ENCODE results near the gene RGL1.
A peak's percentile ranks its signal among the peaks of the same experiment; 100 is the strongest.

RGL1 gene

DNA sequence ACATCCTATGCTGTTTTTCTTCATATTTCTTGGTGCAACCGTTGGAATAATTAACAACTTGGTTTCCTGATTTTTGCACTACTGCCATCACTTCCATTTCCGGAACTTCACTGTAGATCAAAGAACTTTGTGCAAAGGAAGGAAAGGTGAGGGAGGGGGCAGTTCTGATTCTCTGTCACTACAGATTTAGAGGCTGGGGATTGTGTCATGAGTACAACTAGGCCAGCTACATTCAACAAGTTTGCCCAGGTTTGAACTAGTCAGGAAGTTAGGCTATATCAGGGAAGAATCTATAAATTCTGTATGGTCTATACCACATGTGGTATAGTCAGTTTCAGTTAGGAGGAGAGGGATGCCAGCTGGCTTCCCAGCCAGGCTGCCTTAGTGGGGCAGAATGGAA, 84.2 kb downstream of the RGL1 start:
- DNase-seq (ENCODE audit: low read depth) = no peak
- no peak overlapping the region for H3K4me3 ChIP-seq (ENCODE audit: low read depth, low read length)
- TF ChIP-seq, protein P1, sequence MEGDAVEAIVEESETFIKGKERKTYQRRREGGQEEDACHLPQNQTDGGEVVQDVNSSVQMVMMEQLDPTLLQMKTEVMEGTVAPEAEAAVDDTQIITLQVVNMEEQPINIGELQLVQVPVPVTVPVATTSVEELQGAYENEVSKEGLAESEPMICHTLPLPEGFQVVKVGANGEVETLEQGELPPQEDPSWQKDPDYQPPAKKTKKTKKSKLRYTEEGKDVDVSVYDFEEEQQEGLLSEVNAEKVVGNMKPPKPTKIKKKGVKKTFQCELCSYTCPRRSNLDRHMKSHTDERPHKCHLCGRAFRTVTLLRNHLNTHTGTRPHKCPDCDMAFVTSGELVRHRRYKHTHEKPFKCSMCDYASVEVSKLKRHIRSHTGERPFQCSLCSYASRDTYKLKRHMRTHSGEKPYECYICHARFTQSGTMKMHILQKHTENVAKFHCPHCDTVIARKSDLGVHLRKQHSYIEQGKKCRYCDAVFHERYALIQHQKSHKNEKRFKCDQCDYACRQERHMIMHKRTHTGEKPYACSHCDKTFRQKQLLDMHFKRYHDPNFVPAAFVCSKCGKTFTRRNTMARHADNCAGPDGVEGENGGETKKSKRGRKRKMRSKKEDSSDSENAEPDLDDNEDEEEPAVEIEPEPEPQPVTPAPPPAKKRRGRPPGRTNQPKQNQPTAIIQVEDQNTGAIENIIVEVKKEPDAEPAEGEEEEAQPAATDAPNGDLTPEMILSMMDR (IDR thresholded peaks at IDR 0.05; ENCODE audit: insufficient read depth, low read depth, low read length, missing control alignments) = no peak

GRCh38 chr1:183891158-183891856, 86.4 kb downstream of the RGL1 start:
- peak; percentile 45 for DNase-seq (ENCODE audit: low read depth)
- H3K4me3 ChIP-seq (ENCODE audit: low read depth, low read length) = no peak overlapping the region
- TF ChIP-seq, protein P1 (IDR thresholded peaks at IDR 0.05; ENCODE audit: insufficient read depth, low read depth, low read length, missing control alignments) = no peak

DNA sequence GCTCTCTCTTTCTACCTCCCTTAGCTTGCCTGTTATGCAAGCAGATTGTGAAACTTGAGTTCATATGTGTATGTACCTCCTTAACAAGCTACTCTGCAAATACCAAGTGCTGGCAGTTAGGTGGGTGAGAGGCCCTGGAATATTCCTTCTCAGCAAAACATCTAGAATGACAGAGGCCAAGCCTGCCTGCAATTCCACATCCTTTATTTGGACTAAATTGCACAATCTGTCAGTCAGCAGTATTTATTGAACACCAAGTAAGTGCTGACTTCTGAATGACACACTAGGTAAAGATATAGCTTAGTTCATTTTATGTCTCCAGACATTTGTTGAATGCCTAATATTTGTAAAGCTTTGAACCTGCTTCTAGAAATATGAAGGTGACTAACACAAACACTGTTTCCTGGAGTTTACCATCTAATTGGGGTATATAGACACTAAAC, 87.5 kb downstream of the RGL1 start:
- no peak for DNase-seq (ENCODE audit: low read depth)
- TF ChIP-seq, protein P1 (IDR thresholded peaks at IDR 0.05; ENCODE audit: insufficient read depth, low read depth, low read length, missing control alignments) = no peak
- no peak overlapping the region for H3K4me3 ChIP-seq (ENCODE audit: low read depth, low read length)

DNA sequence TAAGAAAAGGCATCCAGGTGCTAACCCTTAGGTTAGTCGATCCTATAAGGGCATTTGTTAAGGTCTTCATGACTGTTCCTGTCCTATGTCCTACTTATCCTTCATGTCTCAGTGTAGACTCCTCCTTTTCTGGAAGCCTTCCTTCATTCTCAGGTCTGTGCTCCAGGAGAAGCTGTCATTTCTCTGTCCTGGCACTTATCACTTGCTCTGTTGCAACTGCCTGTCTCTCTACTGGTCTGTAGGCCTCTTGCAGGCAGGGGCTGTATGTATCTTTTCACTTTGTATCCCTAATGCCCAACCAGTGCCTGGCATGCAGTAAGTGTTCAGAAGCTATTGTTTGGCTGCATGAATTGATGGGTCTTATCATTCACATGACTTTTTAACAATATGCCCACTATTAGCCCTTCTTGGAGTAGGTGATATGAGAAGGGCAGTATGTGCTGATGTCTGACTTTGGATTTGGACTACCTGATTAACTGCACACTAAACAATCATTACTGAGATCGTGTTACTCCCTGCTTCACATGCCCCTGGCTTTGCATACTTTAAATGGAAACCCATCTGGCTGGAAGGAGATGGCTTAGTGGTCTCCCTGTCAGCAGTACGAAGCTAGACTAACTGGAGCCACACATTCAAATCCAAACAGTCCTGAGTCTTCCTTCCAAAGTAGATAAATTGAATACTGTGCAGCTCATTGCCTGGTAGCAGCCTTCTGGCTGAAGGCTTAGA, 88.8 kb downstream of the RGL1 start:
- DNase-seq (ENCODE audit: low read depth) = no peak
- H3K4me3 ChIP-seq (ENCODE audit: low read depth, low read length) = no peak overlapping the region
- TF ChIP-seq, protein P1 (IDR thresholded peaks at IDR 0.05; ENCODE audit: insufficient read depth, low read depth, low read length, missing control alignments) = no peak

DNA sequence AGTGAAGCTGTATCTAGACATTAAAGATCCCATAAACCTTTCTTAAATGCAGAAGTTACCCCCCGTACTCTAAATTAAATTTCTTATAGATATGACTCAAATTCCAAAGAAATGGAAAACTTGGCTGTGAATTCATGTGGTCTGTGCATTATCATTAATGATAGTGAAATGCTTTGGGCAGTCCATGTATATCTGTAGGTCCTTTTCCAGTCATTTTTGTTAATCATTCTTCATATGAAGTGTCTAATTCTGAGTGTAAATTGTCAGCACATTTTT, 89.3 kb downstream of the RGL1 start:
- no peak for DNase-seq (ENCODE audit: low read depth)
- no peak overlapping the region for H3K4me3 ChIP-seq (ENCODE audit: low read depth, low read length)
- TF ChIP-seq, protein P1 (IDR thresholded peaks at IDR 0.05; ENCODE audit: insufficient read depth, low read depth, low read length, missing control alignments) = no peak

DNA sequence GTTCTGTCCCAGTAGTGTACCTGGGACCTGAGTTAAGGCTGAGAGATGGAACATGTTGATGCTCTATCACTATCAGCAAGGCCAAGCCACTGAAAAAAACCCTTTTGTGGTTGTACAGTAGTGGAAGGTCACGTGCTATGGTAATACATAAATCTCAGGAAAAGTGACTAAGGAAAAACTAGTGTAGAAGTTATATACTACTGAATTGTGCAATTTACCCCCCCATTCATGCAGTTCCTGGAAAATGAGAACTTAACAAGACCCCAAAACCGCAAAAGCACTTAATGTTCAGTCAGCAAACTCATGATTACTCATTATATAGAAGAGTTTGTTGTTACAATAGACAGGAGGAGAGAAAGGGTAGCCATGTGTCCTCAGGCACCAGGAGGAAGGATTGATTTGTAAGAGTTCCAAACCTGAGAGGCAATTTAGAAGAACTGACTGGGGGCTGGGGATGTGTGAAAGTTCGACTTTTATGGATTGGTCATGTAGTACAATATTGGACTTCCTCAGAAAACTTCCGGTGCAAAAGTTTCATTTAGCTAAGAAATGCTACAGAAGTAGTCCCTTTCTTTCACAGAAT, 91.6 kb downstream of the RGL1 start:
- DNase-seq (ENCODE audit: low read depth) = peak; percentile 46
- TF ChIP-seq, protein P1 (IDR thresholded peaks at IDR 0.05; ENCODE audit: insufficient read depth, low read depth, low read length, missing control alignments) = no peak
- H3K4me3 ChIP-seq (ENCODE audit: low read depth, low read length) = no peak overlapping the region; the same call in 1 of the 2 replicates
